CD4-positive, alpha-beta T cell treated with Interleukin-6 at 100 ng/mL for 8 hours (primary cell): Measurements from ENCODE around the gene LRRIQ1.

ENCODE experiments used
- DNase-seq: peaks from one replicate; pipeline ENCODE4 v3.0.0-alpha.2; 2020; ENCODE audit warnings: mixed read lengths, low spot score

Gene LRRIQ1

GRCh38 chr12:85060916-85061315 is 24.8 kb downstream of the LRRIQ1 start:
- no peak for DNase-seq

GRCh38 chr12:85065837-85066482 is 29.8 kb downstream of the LRRIQ1 start:
- DNase-seq = no peak

- DNase-seq = no peak
Measured at GRCh38 chr12:85072826-85073225, 36.7 kb downstream of the LRRIQ1 start.

GRCh38 chr12:85076688-85077430 is 40.7 kb downstream of the LRRIQ1 start:
- DNase-seq = no peak

GRCh38 chr12:85085066-85085465 is 48.9 kb downstream of the LRRIQ1 start:
- DNase-seq = no peak

- no peak for DNase-seq
Measured at GRCh38 chr12:85089792-85090191, 53.6 kb downstream of the LRRIQ1 start.

- DNase-seq = no peak
Measured at GRCh38 chr12:85092814-85093370, 56.7 kb downstream of the LRRIQ1 start.

GRCh38 chr12:85095501-85095900 is 59.4 kb downstream of the LRRIQ1 start:
- no peak for DNase-seq

- DNase-seq = no peak
Measured at GRCh38 chr12:85130646-85131045, 94.5 kb downstream of the LRRIQ1 start.

- DNase-seq = no peak
Measured at GRCh38 chr12:85138833-85139232, 102.7 kb downstream of the LRRIQ1 start.

GRCh38 chr12:85147331-85147730 is 111.2 kb downstream of the LRRIQ1 start:
- no peak for DNase-seq

GRCh38 chr12:85152311-85152729 is 116.2 kb downstream of the LRRIQ1 start:
- no peak for DNase-seq

GRCh38 chr12:85155791-85156190 is 119.6 kb downstream of the LRRIQ1 start:
- no peak for DNase-seq

- no peak for DNase-seq
Measured at GRCh38 chr12:85156569-85156968, 120.4 kb downstream of the LRRIQ1 start.

- no peak for DNase-seq
Measured at GRCh38 chr12:85157035-85157603, 121.0 kb downstream of the LRRIQ1 start.

GRCh38 chr12:85163752-85164321 is 127.7 kb downstream of the LRRIQ1 start:
- DNase-seq = no peak

- DNase-seq = no peak
Measured at GRCh38 chr12:85179680-85180270, 143.6 kb downstream of the LRRIQ1 start.

- DNase-seq = no peak
Measured at GRCh38 chr12:85182699-85183098, 146.5 kb downstream of the LRRIQ1 start.

GRCh38 chr12:85183855-85184254 is 147.7 kb downstream of the LRRIQ1 start:
- DNase-seq = no peak

GRCh38 chr12:85186236-85186635 is 150.1 kb downstream of the LRRIQ1 start:
- DNase-seq = no peak

- DNase-seq = no peak
Measured at GRCh38 chr12:85188619-85189018, 152.5 kb downstream of the LRRIQ1 start.

- no peak for DNase-seq
Measured at GRCh38 chr12:85190728-85191127, 154.6 kb downstream of the LRRIQ1 start.
